ENCODE data around the gene MFN2. TPM values are rescaled to one million over a fixed set of nuclear protein-coding genes. Genes with fewer than 3 reads are reported as not detected.
"Not testable (repeated sequence)": the region's sequence is repeated elsewhere in the genome, so short reads cannot be mapped to it uniquely, and the experiment has no call there.

Gene MFN2
- total RNA-seq: 10 to 100 TPM; 52.5 to 71.6 TPM

DNA sequence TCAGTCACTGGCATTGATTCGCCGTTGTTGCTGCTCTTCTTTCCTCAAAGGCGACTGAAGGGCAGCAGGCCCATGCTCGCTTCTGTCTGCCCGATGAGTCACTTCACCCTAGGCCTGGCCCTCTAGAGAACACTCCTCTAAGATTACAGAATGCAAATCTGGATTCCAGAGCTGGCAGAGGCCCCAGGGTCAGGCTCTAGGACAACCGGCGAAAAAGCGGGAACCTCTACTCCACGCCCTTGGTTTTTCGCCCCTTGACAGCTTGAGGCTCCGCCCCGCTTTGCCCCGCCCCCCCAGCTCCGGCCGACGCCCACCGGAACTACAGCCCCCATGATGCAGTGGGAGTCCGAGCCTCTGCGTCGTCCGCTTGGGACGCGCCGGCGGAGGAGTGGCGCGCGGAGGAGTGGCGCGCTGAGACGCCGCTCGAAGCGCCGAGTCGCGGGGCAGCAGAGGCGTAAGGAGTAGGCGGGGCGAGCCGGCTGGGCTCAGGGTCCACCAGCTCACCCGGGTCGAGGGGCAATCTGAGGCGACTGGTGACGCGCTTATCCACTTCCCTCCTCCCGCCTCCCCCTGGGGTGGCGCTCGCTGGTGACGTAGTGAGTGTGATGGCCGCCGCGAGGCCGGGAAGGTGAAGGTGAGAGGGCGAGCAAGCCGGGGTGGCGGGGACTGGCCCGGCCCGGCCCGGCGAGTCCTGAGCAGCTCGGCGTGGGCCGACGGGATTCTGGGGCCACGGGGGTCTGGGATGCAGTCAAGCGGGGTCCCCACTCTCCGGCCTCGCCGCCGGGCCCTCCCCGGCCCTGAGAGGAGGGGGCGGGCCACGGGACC lies at the start of gene MFN2:
TSS of gene MFN2 (plus strand) at position 594 of the 825 bp plus-strand sequence. CDS start 8,725 bp downstream, outside the sequence.
- POLR2A ChIA-PET: interaction anchor here (0.6 to 2.6 kb wide), 4 partner anchors 9 to 143 kb away, joined by 3 to 63 read pairs (median 3); no protein-coding TSS in a partner anchor
- Mint-ChIP-seq H3K4me1 (peaks cover 36% of the 10 kb centered on the region), H3K9me3 (ENCODE audit: low read depth) (no peaks in the 10 kb centered on the region), H3K36me3 (ENCODE audit: low read depth) (peaks cover 18% of the 10 kb centered on the region), H3K4me3 (peak within 1 kb of the TSS; percentile 97), H3K27me3 (no peaks in the 10 kb centered on the region), H3K27ac (peak within 1 kb of the TSS; percentile 94)
- CTCF ChIA-PET: interaction anchor here (0.6 to 0.7 kb wide), 2 partner anchors 38 to 198 kb away, joined by 3 to 4 read pairs; no protein-coding TSS in a partner anchor
- ATAC-seq (peak; percentile 93), DNase-seq (peak; percentile 96)
- intact Hi-C loops (cut with DNase I, micrococcal nuclease): loop anchor here (1.0 to 10.0 kb wide), 12 partner anchors 39 to 968 kb away; partner anchors contain the start of genes MIIP (in 2 of the 2), PLOD1 (in 2 of the 2), AGTRAP (in 1 of the 2) and CLCN6 (in 1 of the 2)

DNA sequence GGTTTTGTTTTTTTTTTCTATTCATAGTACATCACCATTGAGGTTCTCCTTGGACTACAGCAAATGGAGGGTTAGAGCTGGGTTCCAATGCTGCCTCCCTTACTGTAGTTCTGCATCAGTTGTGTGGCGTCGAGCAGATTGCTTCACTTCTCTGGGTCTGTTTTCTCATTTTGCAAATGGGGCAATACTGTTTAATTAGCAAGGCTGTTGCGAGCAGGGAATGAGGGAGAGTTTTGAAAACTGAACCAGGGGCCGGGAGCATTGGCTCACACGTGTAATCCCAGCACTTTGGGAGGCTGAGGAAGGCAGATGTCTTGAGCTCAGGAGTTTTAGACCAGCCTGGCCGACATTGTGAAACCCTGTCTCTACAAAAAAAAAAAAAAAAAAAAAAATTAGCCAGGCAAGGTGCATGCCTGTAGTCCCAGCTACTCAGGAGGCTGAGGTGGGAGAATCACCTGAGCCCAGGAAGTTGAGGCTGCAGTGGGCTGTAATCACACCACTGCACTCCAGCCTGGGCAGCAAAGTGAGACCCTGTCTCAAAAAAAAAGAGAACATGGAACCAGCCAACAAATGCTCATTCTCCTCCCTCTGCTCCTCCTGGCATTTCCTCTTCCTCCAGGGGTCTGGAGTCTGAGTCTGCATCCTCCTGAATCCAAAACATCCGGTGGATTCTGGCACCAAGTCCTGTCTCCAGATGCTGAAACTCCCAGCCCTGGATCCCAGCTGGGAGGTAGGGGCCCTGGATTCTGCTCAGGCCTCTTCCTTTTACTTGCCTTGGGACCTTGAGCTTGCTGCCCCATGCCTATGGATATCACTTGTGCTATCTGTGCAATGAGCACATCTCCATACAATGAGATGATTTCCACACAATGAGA lies 49.4 kb upstream of the MFN2 start:
- H3K4me1 Mint-ChIP-seq: peaks cover 11% of the 10 kb centered on the region
- no peaks in the 10 kb centered on the region for H3K27me3 Mint-ChIP-seq
- H3K4me3 Mint-ChIP-seq: no peak overlapping the region
- H3K27ac Mint-ChIP-seq: no peak overlapping the region
- ATAC-seq: no peak
- CTCF ChIA-PET: no interaction called here
- no peaks in the 10 kb centered on the region for H3K36me3 Mint-ChIP-seq (ENCODE audit: low read depth)
- no peak for DNase-seq
- intact Hi-C loops (cut with DNase I, micrococcal nuclease): loop anchor here in 1 of 2 experiments (5.0 to 10.0 kb wide), 3 partner anchors 146 to 836 kb away; partner anchors contain the start of genes EXOSC10 and VPS13D
- POLR2A ChIA-PET: interaction anchor here (2.0 kb wide), 1 partner anchor 22 kb away, joined by 19 read pairs; no protein-coding TSS in a partner anchor
- no peaks in the 10 kb centered on the region for H3K9me3 Mint-ChIP-seq (ENCODE audit: low read depth)

DNA sequence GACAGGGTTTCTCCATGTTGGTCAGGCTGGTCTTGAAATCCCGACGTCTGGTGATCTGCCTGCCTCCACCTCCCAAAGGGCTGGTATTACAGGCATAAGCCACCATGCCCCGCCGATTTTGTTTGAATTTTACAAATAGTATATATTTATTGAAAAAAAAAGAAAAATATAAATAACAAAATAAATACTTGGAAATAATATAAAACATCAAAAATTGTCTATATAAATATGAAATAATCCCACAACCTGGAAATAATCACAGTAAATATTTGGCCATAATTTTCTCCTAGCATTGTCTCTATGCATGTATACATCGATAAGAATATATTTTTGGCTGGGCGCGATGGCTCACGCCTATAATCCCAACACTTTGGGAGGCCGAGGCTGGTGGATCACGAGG lies 48.4 kb upstream of the MFN2 start:
- CTCF ChIA-PET: no interaction called here
- intact Hi-C loops (cut with DNase I, micrococcal nuclease): loop anchor here in 1 of 2 experiments (5.0 to 10.0 kb wide), 3 partner anchors 145 to 837 kb away; partner anchors contain the start of genes EXOSC10 and VPS13D
- POLR2A ChIA-PET: interaction anchor here (1.1 kb wide), 1 partner anchor 23 kb away, joined by 3 read pairs; no protein-coding TSS in a partner anchor
- Mint-ChIP-seq H3K36me3 (ENCODE audit: low read depth) (no peaks in the 10 kb centered on the region), H3K27me3 (no peaks in the 10 kb centered on the region), H3K4me1 (peaks cover 6% of the 10 kb centered on the region), H3K27ac (no peak overlapping the region), H3K9me3 (ENCODE audit: low read depth) (no peaks in the 10 kb centered on the region), H3K4me3 (no peak overlapping the region)
- DNase-seq: no peak
- no peak for ATAC-seq

DNA sequence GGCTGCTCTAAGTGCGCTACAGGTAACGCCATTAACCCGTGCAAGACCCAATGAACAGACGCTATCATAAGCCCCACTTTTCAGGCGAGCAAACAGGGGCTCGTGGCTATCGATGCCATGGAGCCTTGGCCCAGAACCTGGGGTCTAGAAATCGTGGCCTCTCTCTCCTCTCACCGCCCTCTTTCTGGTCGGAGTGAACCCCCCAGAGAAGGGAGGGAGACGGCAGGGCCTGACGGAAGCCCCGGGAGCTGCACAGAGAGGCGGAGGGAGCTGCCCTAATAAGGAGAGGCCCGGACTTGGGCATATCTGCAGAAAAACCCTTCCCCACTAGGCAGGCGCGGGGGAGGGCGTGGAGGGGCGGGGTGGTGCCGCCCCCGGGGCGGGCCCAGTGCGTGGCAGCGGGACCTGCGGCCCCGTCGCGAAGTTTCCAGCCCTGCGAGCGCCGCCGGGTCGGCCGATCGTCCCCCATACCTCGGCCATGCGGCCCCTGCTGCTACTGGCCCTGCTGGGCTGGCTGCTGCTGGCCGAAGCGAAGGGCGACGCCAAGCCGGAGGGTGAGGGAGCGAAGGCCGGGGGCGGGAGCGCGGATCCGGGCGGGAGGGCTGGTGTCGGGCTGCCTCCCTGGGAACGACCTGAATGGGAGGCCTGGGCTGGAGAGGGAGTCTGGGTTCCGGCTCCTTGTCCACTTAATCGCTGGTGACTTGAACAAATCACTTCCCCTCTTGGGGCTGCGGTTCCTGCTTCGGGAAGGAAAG lies 45.8 kb upstream of the MFN2 start, which contains the start of gene PLOD1:
TSS of gene PLOD1 (plus strand) at position 416 of the 755 bp plus-strand sequence. CDS start at position 479, 63 bp downstream.
- H3K9me3 Mint-ChIP-seq (ENCODE audit: low read depth): no peaks in the 10 kb centered on the region
- no peaks in the 10 kb centered on the region for H3K27me3 Mint-ChIP-seq
- CTCF ChIA-PET: interaction anchor here (0.7 kb wide), 1 partner anchor 198 kb away, joined by 3 read pairs; no protein-coding TSS in a partner anchor
- intact Hi-C loops (cut with DNase I, micrococcal nuclease): loop anchor here (1.0 to 10.0 kb wide), 9 partner anchors 8 to 840 kb away; partner anchors contain the start of genes KIAA2013 (in 2 of the 2), MFN2 (in 2 of the 2), CLCN6 (in 1 of the 2) and EXOSC10 (in 1 of the 2)
- H3K36me3 Mint-ChIP-seq (ENCODE audit: low read depth): no peaks in the 10 kb centered on the region
- peak; percentile 88 for DNase-seq
- peak within 1 kb of the TSS; percentile 75 for H3K4me3 Mint-ChIP-seq
- H3K4me1 Mint-ChIP-seq: peaks cover 4% of the 10 kb centered on the region
- peak; percentile 98 for ATAC-seq
- H3K27ac Mint-ChIP-seq: no peak within 1 kb of the TSS
- POLR2A ChIA-PET: interaction anchor here (2.0 kb wide), 1 partner anchor 25 kb away, joined by 27 read pairs; no protein-coding TSS in a partner anchor

DNA sequence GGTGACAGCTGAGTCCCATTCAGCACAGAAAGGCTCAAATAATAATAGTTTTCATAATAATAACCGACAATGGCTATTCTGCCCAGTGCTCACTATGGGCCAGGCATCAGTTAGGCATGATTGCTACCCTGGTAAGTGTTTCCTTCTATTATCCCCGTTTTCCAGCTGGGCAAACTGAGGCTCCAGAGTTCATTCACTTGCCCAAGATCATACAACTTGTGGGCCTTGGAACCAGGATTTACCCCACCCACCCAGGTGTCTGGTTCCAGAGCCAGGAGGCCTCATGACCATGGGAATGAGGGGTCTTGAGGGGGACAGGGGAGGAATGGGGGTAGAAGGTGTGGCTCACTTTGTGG lies 45.2 kb upstream of the MFN2 start:
- Mint-ChIP-seq H3K9me3 (ENCODE audit: low read depth) (no peaks in the 10 kb centered on the region), H3K4me3 (peak overlapping the region; percentile 75), H3K27me3 (no peaks in the 10 kb centered on the region), H3K27ac (no peak overlapping the region), H3K36me3 (ENCODE audit: low read depth) (no peaks in the 10 kb centered on the region), H3K4me1 (peaks cover 4% of the 10 kb centered on the region)
- POLR2A ChIA-PET: interaction anchor here (2.0 kb wide), 1 partner anchor 26 kb away, joined by 27 read pairs; no protein-coding TSS in a partner anchor
- intact Hi-C loops (cut with DNase I, micrococcal nuclease): loop anchor here (2.0 to 10.0 kb wide), 4 partner anchors 26 to 840 kb away; partner anchors contain the start of genes CLCN6 (in 1 of the 2), EXOSC10 (in 1 of the 2) and MFN2 (in 1 of the 2)
- CTCF ChIA-PET: no interaction called here
- ATAC-seq (no peak), DNase-seq (no peak)

DNA sequence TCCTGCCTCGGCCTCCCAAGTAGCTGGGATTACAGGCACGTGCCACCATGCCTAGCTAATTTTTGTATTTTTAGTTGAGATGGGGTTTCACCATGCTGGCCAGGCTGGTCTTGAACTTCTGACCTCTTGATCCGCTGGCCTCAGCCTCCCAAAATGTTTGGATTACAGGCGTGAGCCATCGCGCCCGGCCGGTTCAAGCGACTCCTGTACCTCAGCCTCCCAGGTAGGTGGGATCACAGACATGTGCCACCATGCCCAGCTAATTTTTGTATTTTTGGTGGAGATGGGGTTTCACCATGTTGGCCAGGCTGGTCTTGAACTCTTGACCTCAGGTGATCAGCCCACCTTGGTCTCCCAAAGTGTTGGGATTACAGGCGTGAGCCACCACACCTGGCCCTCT lies 44.5 kb upstream of the MFN2 start:
- H3K4me3 Mint-ChIP-seq; CTCF ChIA-PET; H3K27ac Mint-ChIP-seq; H3K27me3 Mint-ChIP-seq; H3K9me3 Mint-ChIP-seq (ENCODE audit: low read depth); DNase-seq; H3K36me3 Mint-ChIP-seq (ENCODE audit: low read depth); H3K4me1 Mint-ChIP-seq; ATAC-seq: not testable (repeated sequence)
- intact Hi-C loops (cut with DNase I, micrococcal nuclease): loop anchor here (2.0 to 10.0 kb wide), 4 partner anchors 27 to 841 kb away; partner anchors contain the start of genes CLCN6 (in 1 of the 2), EXOSC10 (in 1 of the 2) and MFN2 (in 1 of the 2)
- POLR2A ChIA-PET: interaction anchor here (2.0 kb wide), 1 partner anchor 27 kb away, joined by 27 read pairs; no protein-coding TSS in a partner anchor

DNA sequence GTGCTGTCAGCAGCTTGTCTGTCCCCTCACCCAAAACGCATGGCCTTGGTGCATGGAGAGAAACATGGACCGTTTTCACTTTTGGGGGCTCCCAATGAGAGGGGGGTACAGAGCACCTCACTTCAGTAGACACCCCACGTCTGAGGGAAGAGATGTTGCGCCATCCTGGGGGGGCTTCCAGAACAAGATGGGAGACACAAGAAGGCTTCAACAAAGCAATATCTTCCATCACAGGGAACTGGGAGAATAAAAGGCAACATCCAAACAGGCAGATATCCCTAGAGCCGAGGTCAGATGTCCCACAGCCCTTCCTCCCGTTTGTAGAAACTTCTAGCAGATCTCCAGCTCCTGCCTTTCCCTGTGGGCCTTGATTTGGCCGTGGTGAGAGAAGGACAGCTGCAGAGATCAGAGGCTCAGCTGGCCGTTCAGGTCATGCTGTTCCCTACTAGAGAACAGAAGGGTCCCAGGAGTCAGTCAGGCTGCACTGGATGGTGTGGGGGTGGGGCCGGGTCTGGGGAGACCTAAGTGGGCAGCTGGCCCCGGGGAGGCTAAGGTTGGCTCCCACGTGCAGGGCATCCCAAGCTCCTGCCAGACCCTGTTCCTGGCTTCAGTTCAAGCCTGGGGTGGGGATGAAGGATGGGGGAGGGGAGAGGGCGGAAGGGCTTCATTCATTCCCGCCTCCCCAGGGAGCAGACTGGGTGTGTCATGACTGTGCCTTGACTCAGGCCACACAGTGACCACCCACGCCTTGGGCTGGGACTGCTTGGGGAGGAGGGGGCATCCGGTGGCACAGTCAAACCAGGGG lies 41.3 kb upstream of the MFN2 start:
- ATAC-seq (no peak), DNase-seq (no peak)
- H3K27me3 Mint-ChIP-seq: no peaks in the 10 kb centered on the region
- H3K4me1 Mint-ChIP-seq: peaks cover 4% of the 10 kb centered on the region
- intact Hi-C loops (cut with DNase I, micrococcal nuclease): loop anchor here in 1 of 2 experiments (10.0 kb wide), 1 partner anchor 844 kb away; the partner anchor contains the start of gene EXOSC10
- H3K27ac Mint-ChIP-seq: no peak overlapping the region
- ChIA-PET CTCF (interaction anchor here (0.6 to 1.1 kb wide), 2 partner anchors 21 to 35 kb away, joined by 3 to 5 read pairs; no protein-coding TSS in a partner anchor), POLR2A (no interaction called here)
- H3K9me3 Mint-ChIP-seq (ENCODE audit: low read depth): no peaks in the 10 kb centered on the region
- no peaks in the 10 kb centered on the region for H3K36me3 Mint-ChIP-seq (ENCODE audit: low read depth)
- H3K4me3 Mint-ChIP-seq: no peak overlapping the region

DNA sequence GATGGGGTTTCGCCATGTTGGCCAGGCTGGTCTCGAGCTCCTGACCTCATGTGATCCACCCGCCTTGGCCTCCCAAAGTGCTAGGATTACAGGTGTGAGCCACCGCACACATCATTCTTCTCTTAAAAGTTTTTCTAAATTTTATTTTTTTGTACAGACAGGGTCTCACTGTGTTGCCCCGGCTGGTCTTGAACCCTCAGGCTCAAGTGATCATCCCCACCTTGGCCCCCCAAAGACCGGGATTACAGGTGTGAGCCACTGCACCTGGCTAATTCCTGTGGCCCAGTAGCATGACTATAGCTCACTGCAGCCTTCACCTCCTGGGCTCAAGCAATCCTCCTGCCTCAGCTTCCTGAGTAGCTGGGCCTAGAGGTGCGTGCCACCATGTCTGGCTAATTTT lies 40.5 kb upstream of the MFN2 start:
- not testable (repeated sequence) for DNase-seq; H3K27ac Mint-ChIP-seq; ATAC-seq; H3K4me1 Mint-ChIP-seq; H3K9me3 Mint-ChIP-seq (ENCODE audit: low read depth); H3K4me3 Mint-ChIP-seq; H3K36me3 Mint-ChIP-seq (ENCODE audit: low read depth); H3K27me3 Mint-ChIP-seq
- intact Hi-C loops (cut with DNase I, micrococcal nuclease): loop anchor here in 1 of 2 experiments (10.0 kb wide), 1 partner anchor 845 kb away; the partner anchor contains the start of gene EXOSC10
- CTCF ChIA-PET: interaction anchor here (1.1 kb wide), 1 partner anchor 34 kb away, joined by 5 read pairs; no protein-coding TSS in a partner anchor
- POLR2A ChIA-PET: interaction anchor here (3.2 kb wide), 1 partner anchor 31 kb away, joined by 13 read pairs; no protein-coding TSS in a partner anchor

DNA sequence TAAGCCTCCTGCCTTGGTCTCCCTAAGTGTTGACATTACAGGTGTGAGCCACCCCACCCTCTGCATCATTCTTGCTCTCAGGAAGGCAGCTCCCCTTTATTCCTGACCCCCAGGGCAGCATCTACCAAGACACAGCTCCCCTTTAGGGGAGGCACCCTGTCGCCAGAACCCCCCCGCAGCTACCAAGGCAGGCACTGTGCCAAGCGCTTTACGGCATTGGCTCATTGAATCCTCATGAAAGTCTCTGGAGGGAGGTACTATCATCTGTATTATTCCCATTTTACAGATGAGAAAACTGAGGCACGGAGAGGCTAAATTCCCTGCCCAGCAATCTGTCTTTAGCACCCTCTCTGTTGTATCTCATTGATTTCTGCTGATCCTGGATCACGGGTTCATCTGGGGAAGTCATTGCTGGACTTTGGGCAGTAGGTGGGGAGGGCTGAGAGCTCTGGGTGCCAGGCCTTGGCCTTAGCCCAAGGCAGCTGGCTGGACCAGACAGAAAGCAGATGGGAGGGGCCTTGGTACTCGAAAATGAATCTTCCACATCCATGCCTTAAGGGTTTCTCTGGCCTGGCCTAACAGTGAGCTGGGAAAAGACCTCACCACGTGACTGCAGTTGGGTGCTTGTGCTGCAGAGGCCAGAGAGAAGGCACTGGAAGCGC lies 39.9 kb upstream of the MFN2 start:
- DNase-seq (no peak), ATAC-seq (no peak)
- H3K4me3 Mint-ChIP-seq: no peak overlapping the region
- intact Hi-C loops (cut with DNase I, micrococcal nuclease): no loop called here
- H3K36me3 Mint-ChIP-seq (ENCODE audit: low read depth): no peaks in the 10 kb centered on the region
- CTCF ChIA-PET: interaction anchor here (0.6 to 1.1 kb wide), 2 partner anchors 33 to 298 kb away, joined by 3 to 5 read pairs; no protein-coding TSS in a partner anchor
- POLR2A ChIA-PET: interaction anchor here (3.2 kb wide), 1 partner anchor 31 kb away, joined by 13 read pairs; no protein-coding TSS in a partner anchor
- no peaks in the 10 kb centered on the region for H3K9me3 Mint-ChIP-seq (ENCODE audit: low read depth)
- no peaks in the 10 kb centered on the region for H3K27me3 Mint-ChIP-seq
- no peak overlapping the region for H3K27ac Mint-ChIP-seq
- no peaks in the 10 kb centered on the region for H3K4me1 Mint-ChIP-seq
